ENCODE data around the gene SNAP25.

SNAP25 gene

GRCh38 chr20:10304471-10305046, 85.9 kb downstream of the SNAP25 start:
- no peak for DNase-seq (ENCODE audit: low spot score)

GRCh38 chr20:10306440-10307358, 88.1 kb downstream of the SNAP25 start:
- peak; percentile 87 for DNase-seq (ENCODE audit: low spot score)

DNA sequence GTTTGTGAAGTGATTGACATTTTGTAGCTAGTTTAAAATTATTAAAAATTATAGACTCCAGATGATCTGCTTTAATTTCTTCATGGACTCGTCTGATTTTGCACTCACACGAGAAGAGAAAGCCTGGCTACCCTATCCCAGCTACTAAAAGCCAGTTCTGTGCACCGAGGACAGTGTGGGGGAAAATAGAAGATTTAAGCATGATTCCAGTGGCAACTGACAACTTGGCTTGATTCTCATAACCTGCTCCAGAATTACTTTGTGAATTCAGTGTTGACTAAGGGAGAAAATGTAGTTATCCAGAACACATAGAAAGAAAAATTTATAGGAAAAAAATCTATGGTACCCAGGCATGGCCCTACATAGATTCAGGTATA, 88.7 kb downstream of the SNAP25 start:
- DNase-seq (ENCODE audit: low spot score): no peak

- DNase-seq (ENCODE audit: low spot score): no peak
Observed at GRCh38 chr20:10308652-10309051, 90.0 kb downstream of the SNAP25 start.

DNA sequence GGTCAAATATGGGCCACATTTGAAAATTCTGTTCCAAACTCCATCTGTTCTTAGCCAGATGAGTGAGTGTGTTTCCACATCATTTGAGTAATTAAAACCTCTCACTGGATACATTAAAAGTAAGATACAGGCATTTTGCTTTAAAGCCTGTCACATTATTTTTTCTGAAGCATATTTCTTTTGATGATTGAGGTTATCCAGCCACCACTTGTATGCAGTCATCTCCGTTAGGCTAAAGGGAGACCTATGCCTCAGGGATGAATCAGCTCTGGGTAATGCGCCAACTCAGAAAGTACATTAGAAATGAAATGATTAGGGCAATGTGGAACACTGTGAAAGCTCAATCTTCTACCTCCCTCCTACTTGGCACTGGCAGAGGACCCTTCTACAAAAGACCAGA, 90.7 kb downstream of the SNAP25 start:
- DNase-seq (ENCODE audit: low spot score): peak; percentile 54

- DNase-seq (ENCODE audit: low spot score): no peak
Observed at GRCh38 chr20:10312111-10312510, 93.5 kb downstream of the SNAP25 start.

DNA sequence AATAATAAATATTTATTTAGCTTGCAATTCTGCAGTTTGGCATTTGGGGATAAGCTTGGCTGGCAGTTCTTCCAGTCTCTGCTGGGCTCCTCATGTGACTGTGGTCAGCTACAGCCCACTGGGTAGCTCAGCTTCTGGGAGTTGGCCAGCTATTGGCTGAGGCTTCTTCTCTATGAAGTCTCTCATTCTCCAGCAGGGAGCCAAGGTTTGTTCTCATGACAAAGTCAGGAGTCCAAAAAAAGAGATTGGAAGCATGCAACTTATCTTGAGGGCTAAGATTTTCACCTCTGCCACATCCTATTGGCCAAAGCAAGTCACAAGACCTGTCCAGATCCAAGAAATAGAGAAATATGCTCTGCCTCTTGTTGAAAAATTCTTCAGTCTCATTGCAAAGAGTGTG, 94.6 kb downstream of the SNAP25 start:
- no peak for DNase-seq (ENCODE audit: low spot score)

DNA sequence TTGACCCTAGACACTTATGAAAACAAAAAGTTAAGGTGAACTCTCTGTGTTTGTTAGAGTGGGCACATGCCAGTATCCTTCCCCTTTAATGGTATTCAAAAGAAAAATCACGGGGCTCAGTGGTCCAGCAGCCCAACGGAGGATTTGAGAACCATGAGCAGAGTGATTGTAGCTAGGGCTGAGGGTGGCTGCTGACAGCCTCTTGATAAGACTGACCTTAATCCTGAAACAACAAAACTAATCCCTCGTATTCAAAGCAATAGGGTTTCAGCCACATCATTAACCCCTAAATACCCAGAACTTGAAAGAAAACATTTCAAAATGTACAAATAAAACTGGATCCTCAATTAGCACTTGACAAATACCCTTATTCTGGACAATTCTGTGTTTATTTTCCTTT, 95.1 kb downstream of the SNAP25 start:
- no peak for DNase-seq (ENCODE audit: low spot score)

DNA sequence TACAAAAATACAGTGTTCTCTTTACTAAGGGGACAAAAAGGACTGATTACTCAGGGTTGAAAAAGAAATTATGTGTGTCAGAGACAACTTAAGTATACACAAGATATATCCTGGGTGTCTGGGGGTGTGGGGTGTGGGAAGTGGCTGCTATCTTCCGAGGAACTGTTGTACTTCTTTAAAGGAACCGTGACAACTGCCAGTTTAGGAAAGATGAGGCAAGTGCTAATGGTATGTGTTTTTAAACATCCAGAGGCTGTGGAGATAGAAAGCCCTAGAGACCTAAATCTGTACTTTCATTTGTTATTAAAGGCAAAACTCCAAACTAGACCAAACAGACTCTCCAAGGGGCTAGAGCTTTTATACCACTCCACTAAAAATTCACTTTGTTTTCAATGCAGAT, 95.6 kb downstream of the SNAP25 start:
- no peak for DNase-seq (ENCODE audit: low spot score)

- no peak for DNase-seq (ENCODE audit: low spot score)
Observed at GRCh38 chr20:10315138-10315537, 96.5 kb downstream of the SNAP25 start.

DNA sequence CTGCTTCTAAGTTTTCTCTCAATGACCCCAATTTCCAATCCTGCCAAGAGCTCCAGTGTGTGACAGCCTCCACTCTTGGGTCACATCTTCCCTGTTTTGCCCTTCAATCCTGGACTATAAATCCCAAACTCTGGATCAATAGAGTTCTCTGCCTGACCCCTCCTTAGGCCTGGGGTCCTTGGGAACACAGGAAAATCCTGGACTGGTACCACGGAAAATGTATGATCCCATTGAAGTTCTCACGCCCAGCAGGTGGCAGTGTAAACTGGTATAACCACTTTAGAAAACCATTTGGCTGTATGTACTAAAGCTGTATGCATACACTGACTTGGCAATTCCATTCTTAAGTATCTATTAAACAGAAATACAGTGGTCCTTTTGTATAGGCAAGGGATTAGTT, 98.0 kb downstream of the SNAP25 start:
- peak; percentile 51 for DNase-seq (ENCODE audit: low spot score)

DNA sequence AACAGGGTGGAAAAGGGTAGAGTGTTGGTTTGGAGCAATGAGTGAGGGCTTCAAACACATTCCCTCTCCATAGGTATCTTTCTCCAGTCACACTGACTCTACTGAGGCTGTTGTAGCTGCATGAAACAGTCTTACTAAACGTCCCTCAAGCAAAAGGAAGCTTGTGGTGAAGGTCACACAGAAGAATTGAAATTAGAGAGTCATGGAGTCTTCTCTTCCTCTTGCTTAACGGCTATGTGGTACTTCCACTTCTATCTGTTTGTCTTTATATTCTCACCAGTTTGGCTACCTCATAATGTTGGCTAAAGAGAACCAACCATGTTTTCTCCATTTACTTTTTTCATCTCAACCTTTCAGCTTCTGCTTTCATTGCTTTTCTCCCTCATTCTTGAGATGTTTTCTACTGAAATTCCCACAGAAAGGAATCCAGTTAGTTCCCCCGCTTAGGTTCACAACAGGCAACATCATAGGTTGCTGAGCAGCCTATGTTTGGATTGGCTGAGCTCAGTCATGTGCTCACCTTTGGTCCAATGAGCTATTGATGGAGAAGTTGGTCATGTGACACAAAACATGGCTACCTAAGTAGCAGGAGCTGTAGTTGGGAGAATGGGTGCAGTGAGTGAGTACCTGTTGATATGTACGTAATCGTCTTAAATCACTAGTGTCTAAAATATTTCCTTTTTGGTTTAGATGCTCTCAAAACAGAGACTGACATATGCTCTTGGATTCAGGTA, 99.8 kb downstream of the SNAP25 start:
- DNase-seq (ENCODE audit: low spot score): no peak

GRCh38 chr20:10319855-10320254, 101.2 kb downstream of the SNAP25 start:
- no peak for DNase-seq (ENCODE audit: low spot score)

DNA sequence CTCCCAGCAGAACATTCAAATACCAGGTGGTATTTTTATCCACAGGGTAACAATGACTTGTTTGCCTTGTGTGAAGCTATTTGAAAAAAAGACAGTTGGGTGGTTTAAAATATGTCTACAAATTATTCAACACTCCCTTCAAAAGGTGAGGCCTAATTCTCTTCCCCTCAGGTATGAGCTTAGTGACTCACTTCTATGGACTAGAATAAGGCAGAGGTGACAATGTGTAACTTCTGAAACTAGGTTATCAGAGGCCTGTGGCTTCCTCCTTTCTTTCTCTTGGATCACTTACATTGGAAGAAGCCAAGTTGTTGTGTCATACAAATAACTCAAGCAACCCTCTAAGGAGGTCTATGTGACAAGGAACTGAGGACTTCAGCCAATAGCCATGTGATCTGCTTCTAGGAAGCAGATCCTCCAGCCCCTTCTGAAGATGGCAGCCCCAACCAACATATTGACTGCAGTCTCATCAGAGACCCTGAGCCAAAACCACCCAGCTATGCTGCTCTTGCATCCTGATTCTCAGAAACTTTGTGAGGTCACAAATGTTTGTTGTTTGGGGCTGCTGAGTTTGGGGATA, 102.6 kb downstream of the SNAP25 start:
- no peak for DNase-seq (ENCODE audit: low spot score)

DNA sequence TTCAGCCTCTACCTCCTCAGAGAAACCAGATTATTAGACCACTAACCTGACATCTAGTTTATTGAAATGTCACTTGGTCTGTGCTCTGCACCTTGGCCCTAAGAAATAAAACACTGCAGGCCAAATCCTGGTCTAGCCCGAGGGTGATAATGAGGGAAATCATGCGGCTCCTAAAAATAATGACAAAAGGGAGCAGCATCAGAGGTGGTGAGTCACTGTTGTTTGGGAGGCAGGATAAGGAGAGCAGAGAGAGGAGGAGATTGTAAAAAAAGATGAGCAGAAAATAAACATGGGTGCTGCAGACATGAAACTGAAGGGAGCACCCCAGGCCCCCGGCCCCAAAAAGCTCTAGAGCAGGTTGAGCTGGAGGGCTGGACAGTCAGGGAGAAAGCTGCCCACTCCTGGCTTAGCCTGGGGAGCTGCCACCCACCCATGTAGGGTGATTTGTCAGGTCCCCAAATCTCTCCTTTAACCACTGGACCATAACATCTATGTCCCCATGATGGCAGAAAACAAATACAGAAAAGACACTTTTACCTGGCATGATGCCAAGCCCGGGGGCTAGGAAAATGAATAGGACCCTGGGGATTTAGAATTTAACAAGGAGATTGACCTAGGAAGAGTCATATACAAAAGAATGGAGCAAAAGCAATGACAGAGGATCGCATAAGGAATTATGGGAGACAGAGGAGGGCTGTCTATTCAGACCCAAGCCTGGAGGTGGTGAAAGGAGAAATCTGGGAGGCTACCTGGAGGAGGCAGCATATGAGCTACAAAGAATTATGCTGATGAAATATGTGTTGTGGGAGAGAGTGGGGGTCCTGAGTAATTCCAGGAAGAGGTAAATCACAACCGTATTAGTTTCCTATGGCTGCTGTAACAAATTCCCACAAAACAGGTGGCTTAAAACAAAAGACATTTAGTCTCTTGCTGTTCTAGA, 103.7 kb downstream of the SNAP25 start:
- no peak for DNase-seq (ENCODE audit: low spot score)

- DNase-seq (ENCODE audit: low spot score): no peak
Observed at GRCh38 chr20:10323729-10324128, 105.1 kb downstream of the SNAP25 start.

- DNase-seq (ENCODE audit: low spot score): no peak
Observed at GRCh38 chr20:10324198-10324847, 105.7 kb downstream of the SNAP25 start.

DNA sequence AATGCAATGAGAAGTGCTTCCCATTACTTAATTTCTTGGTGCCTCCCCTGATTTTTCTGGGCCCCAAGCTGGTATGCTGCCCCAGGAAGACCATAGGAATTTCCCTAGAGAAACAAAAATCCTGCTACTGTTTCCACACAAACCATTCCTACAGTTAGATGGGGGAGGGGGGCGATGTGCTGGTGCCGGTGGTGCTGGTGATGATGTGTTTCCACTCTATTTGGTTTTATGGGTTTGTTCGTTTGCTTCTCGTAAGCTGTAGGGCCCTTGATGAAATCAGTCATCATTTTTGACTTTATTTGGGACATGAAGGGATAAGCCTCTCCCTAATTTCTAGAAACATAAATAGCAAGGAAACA, 110.2 kb downstream of the SNAP25 start:
- DNase-seq (ENCODE audit: low spot score): no peak

GRCh38 chr20:10329387-10330005, 110.9 kb downstream of the SNAP25 start:
- no peak for DNase-seq (ENCODE audit: low spot score)

GRCh38 chr20:10330071-10330470, 111.4 kb downstream of the SNAP25 start:
- no peak for DNase-seq (ENCODE audit: low spot score)

Measured in COLO829 (cell line).